NOMO-1 treated with DMSO at 0.1 percent for 48 hours (cell line): ENCODE results near the gene AP1AR.
"Not testable (repeated sequence)": the region's sequence is repeated elsewhere in the genome, so short reads cannot be mapped to it uniquely, and the experiment has no call there.

Source experiments
- DNase-seq: peaks from one replicate; lab custom pipeline; 2025; ENCODE audit not compliant: unreplicated experiment; lab: John Stamatoyannopoulos, UW

The AP1AR gene

GRCh38 chr4:112277705-112278448 lies 46.3 kb downstream of the AP1AR start:
- no peak for DNase-seq

GRCh38 chr4:112279025-112279881 lies 47.7 kb downstream of the AP1AR start:
- DNase-seq = peak; percentile 83

GRCh38 chr4:112279882-112280315 lies 48.3 kb downstream of the AP1AR start:
- DNase-seq = no peak

GRCh38 chr4:112280386-112281056 lies 48.9 kb downstream of the AP1AR start:
- no peak for DNase-seq

GRCh38 chr4:112281895-112282398 lies 50.4 kb downstream of the AP1AR start:
- DNase-seq = not testable (repeated sequence)

GRCh38 chr4:112282860-112283667 lies 51.5 kb downstream of the AP1AR start:
- no peak for DNase-seq

- no peak for DNase-seq
These were observed 52.6 kb downstream of the AP1AR start for GRCh38 chr4:112284166-112284565.

- peak; percentile 18 for DNase-seq
These were observed 53.2 kb downstream of the AP1AR start for GRCh38 chr4:112284662-112285411.

GRCh38 chr4:112287258-112287989 lies 55.8 kb downstream of the AP1AR start:
- DNase-seq = no peak

GRCh38 chr4:112288455-112288854 lies 56.9 kb downstream of the AP1AR start:
- DNase-seq = no peak

GRCh38 chr4:112289407-112290253 lies 58.0 kb downstream of the AP1AR start:
- no peak for DNase-seq

- DNase-seq = no peak
These were observed 58.8 kb downstream of the AP1AR start for GRCh38 chr4:112290341-112290740.

- peak; percentile 90 for DNase-seq
These were observed 65.6 kb downstream of the AP1AR start, which contains the start of gene ALPK1 for GRCh38 chr4:112296949-112297880. TSS of gene ALPK1 (plus strand) at chr4:112297369.

GRCh38 chr4:112299721-112300120 lies 68.1 kb downstream of the AP1AR start:
- DNase-seq = no peak

GRCh38 chr4:112302320-112303274 lies 71.0 kb downstream of the AP1AR start:
- DNase-seq = no peak

GRCh38 chr4:112305477-112305876 lies 73.9 kb downstream of the AP1AR start:
- DNase-seq = not testable (repeated sequence)
